Mesendoderm (in vitro differentiated cells): Measurements from ENCODE around the gene AKR1B1.
"Not testable (repeated sequence)": the region's sequence is repeated elsewhere in the genome, so short reads cannot be mapped to it uniquely, and the experiment has no call there.

Experiments used
- DNase-seq: peaks from one replicate; pipeline ENCODE4 v3.0.0; 2013
- H2AK5ac ChIP-seq: 2 replicates; pipeline ENCODE4 v1.6.1; 2013; ENCODE audit warnings: low read length, inconsistent platforms
- H2BK120ac ChIP-seq: 2 replicates; pipeline ENCODE4 v1.6.1; 2013; ENCODE audit warnings: low read depth, mild to moderate bottlenecking, low read length, moderate library complexity, mixed read lengths
- H2BK15ac ChIP-seq: replicated peaks from 2 replicates; pipeline ENCODE4 v1.6.1; 2013; ENCODE audit warnings: low read depth, mild to moderate bottlenecking, moderate library complexity
- H2BK5ac ChIP-seq: 2 replicates; pipeline ENCODE4 v1.6.1; 2013; ENCODE audit warnings: low read length, inconsistent platforms
- H3K18ac ChIP-seq: 2 replicates; pipeline ENCODE4 v1.6.1; 2013; ENCODE audit warnings: mild to moderate bottlenecking, low read length, mixed read lengths
- H3K23ac ChIP-seq: one replicate; pipeline ENCODE4 v1.6.1; 2013; ENCODE audit warnings: low read length
- H3K27ac ChIP-seq: 2 replicates; pipeline ENCODE4 v1.5.1; 2013; ENCODE audit warnings: low read depth, mild to moderate bottlenecking, inconsistent platforms, low read length, moderate library complexity
- H3K27me3 ChIP-seq: 2 replicates; pipeline ENCODE4 v1.6.1; 2013; ENCODE audit warnings: low read length, control low read depth, mild to moderate bottlenecking, inconsistent platforms; ENCODE audit not compliant: insufficient read depth, poor library complexity
- H3K36me3 ChIP-seq: 2 replicates; pipeline ENCODE4 v1.6.1; 2013; ENCODE audit warnings: low read length, inconsistent platforms; ENCODE audit not compliant: control insufficient read depth, insufficient read depth
- H3K4ac ChIP-seq: one replicate; pipeline ENCODE4 v1.6.1; 2013; ENCODE audit warnings: low read depth, mild to moderate bottlenecking, low read length, moderate library complexity
- H3K4me1 ChIP-seq: 2 replicates; pipeline ENCODE4 v1.6.1; 2013; ENCODE audit warnings: low read depth, low read length, inconsistent platforms; ENCODE audit not compliant: control insufficient read depth
- H3K4me2 ChIP-seq: 2 replicates; pipeline ENCODE4 v1.6.1; 2013; ENCODE audit warnings: low read length
- H3K4me3 ChIP-seq: 2 replicates; pipeline ENCODE4 v1.5.1; 2013; ENCODE audit warnings: mild to moderate bottlenecking, low read length
- H3K56ac ChIP-seq: one replicate; pipeline ENCODE4 v1.6.1; 2013; ENCODE audit warnings: low read length
- H3K79me1 ChIP-seq: 2 replicates; pipeline ENCODE4 v1.6.1; 2013; ENCODE audit warnings: low read length, inconsistent platforms
- H3K79me2 ChIP-seq: 2 replicates; pipeline ENCODE4 v1.6.1; 2013; ENCODE audit warnings: mild to moderate bottlenecking, low read length; ENCODE audit not compliant: control insufficient read depth, insufficient read depth
- H3K9ac ChIP-seq: 2 replicates; pipeline ENCODE4 v1.6.1; 2013; ENCODE audit warnings: low read length, inconsistent platforms
- H4K5ac ChIP-seq: one replicate; pipeline ENCODE4 v1.6.1; 2013; ENCODE audit warnings: low read length
- H4K8ac ChIP-seq: one replicate; pipeline ENCODE4 v1.6.1; 2013; ENCODE audit warnings: low read depth, mild to moderate bottlenecking, control low read depth, low read length, moderate library complexity
- WGBS: extraction: QIAGEN DNeasy Blood & Tissue Kit; methylation state at CpG from one replicate; pipeline ENCODE4 v1.1.7; 2013; ENCODE audit warnings: low lambda C conversion rate, missing lambda C conversion rate; ENCODE audit not compliant: insufficient coverage; ENCODE audit errors: extremely low coverage; 5-methylcytosine and 5-hydroxymethylcytosine counted together

Gene AKR1B1

GRCh38 chr7:134500406-134500805 is 41.5 kb upstream of the AKR1B1 start:
- no peak overlapping the region for H3K27ac ChIP-seq
- no peak overlapping the region for H2BK5ac ChIP-seq
- no peak overlapping the region for H3K4me3 ChIP-seq
- H3K4me1 ChIP-seq: no peaks in the 10 kb centered on the region
- H3K56ac ChIP-seq: no peak overlapping the region
- H4K5ac ChIP-seq: no peak overlapping the region
- H2AK5ac ChIP-seq: no peak overlapping the region
- H3K27me3 ChIP-seq: no peaks in the 10 kb centered on the region
- H2BK120ac ChIP-seq: no peak overlapping the region
- WGBS: no CpG with 5 or more reads among the region's 2 CpGs
- H3K79me2 ChIP-seq: no peaks in the 10 kb centered on the region
- DNase-seq: peak; percentile 50
- no peaks in the 10 kb centered on the region for H3K36me3 ChIP-seq
- H3K79me1 ChIP-seq: no peaks in the 10 kb centered on the region
- no peak overlapping the region for H4K8ac ChIP-seq
- no peak overlapping the region for H3K4me2 ChIP-seq
- no peak overlapping the region for H3K4ac ChIP-seq
- no peak overlapping the region for H3K18ac ChIP-seq
- H3K9ac ChIP-seq: no peak overlapping the region
- H3K23ac ChIP-seq: no peak overlapping the region
- H2BK15ac ChIP-seq: no peak overlapping the region

- Histone ChIP-seq H3K27ac (no peak overlapping the region), H3K27me3 (no peaks in the 10 kb centered on the region), H3K9ac (no peak overlapping the region), H2AK5ac (no peak overlapping the region), H3K23ac (no peak overlapping the region), H4K8ac (no peak overlapping the region), H3K4ac (no peak overlapping the region), H2BK15ac (no peak overlapping the region), H3K18ac (no peak overlapping the region), H3K4me1 (no peaks in the 10 kb centered on the region), H3K4me2 (no peak overlapping the region), H3K79me1 (no peaks in the 10 kb centered on the region), H3K36me3 (no peaks in the 10 kb centered on the region), H4K5ac (no peak overlapping the region), H2BK5ac (no peak overlapping the region), H3K4me3 (no peak overlapping the region), H3K79me2 (no peaks in the 10 kb centered on the region), H3K56ac (no peak overlapping the region), H2BK120ac (no peak overlapping the region)
- no CpG with 5 or more reads among the region's 1 CpG for WGBS
- no peak for DNase-seq
These were observed 36.6 kb upstream of the AKR1B1 start for GRCh38 chr7:134495546-134495945.

GRCh38 chr7:134493091-134493490 is 34.2 kb upstream of the AKR1B1 start:
- Histone ChIP-seq H3K27ac (no peak overlapping the region), H3K4me3 (no peak overlapping the region), H3K4me2 (no peak overlapping the region), H3K79me1 (no peaks in the 10 kb centered on the region), H3K9ac (no peak overlapping the region), H2BK15ac (no peak overlapping the region), H4K8ac (no peak overlapping the region), H3K79me2 (no peaks in the 10 kb centered on the region), H3K36me3 (no peaks in the 10 kb centered on the region), H3K4me1 (no peaks in the 10 kb centered on the region), H3K56ac (no peak overlapping the region), H3K4ac (no peak overlapping the region), H2BK120ac (no peak overlapping the region), H2BK5ac (no peak overlapping the region), H4K5ac (no peak overlapping the region), H3K27me3 (no peaks in the 10 kb centered on the region), H3K23ac (no peak overlapping the region), H3K18ac (no peak overlapping the region), H2AK5ac (no peak overlapping the region)
- no peak for DNase-seq
- no CpG with 5 or more reads among the region's 2 CpGs for WGBS

- not testable (repeated sequence) for H3K18ac ChIP-seq, H3K27me3 ChIP-seq
- WGBS: no CpG with 5 or more reads among the region's 4 CpGs
These were observed 28.8 kb upstream of the AKR1B1 start for GRCh38 chr7:134487721-134488120.

GRCh38 chr7:134485203-134485602 is 26.3 kb upstream of the AKR1B1 start:
- Histone ChIP-seq H3K23ac (no peak overlapping the region), H3K36me3 (no peaks in the 10 kb centered on the region), H3K4me3 (no peak overlapping the region), H3K18ac (no peak overlapping the region), H3K79me2 (no peaks in the 10 kb centered on the region), H3K9ac (no peak overlapping the region), H3K4ac (no peak overlapping the region), H2BK120ac (no peak overlapping the region), H3K4me1 (no peaks in the 10 kb centered on the region), H3K79me1 (no peaks in the 10 kb centered on the region), H2BK15ac (no peak overlapping the region), H3K27ac (no peak overlapping the region), H2BK5ac (no peak overlapping the region), H3K27me3 (no peaks in the 10 kb centered on the region), H3K4me2 (no peak overlapping the region), H2AK5ac (no peak overlapping the region), H4K5ac (no peak overlapping the region), H4K8ac (no peak overlapping the region), H3K56ac (no peak overlapping the region)
- no CpG with 5 or more reads among the region's 6 CpGs for whole genome bisulfite sequencing
- DNase-seq: no peak

More at GRCh38 chr7:134487721-134488120, 28.8 kb upstream of the AKR1B1 start:
- not testable (repeated sequence) for H3K4ac ChIP-seq, DNase-seq, H4K8ac ChIP-seq, H2BK15ac ChIP-seq, H4K5ac ChIP-seq, H3K4me1 ChIP-seq, H2AK5ac ChIP-seq, H3K4me3 ChIP-seq, H3K79me2 ChIP-seq, H3K4me2 ChIP-seq, H3K9ac ChIP-seq, H3K27ac ChIP-seq, H3K23ac ChIP-seq, H3K36me3 ChIP-seq, H2BK120ac ChIP-seq, H3K56ac ChIP-seq, H2BK5ac ChIP-seq, H3K79me1 ChIP-seq

- Histone ChIP-seq H3K27me3 (no peaks in the 10 kb centered on the region), H3K56ac (no peak overlapping the region), H3K4me3 (no peak overlapping the region), H3K27ac (no peak overlapping the region), H3K79me2 (no peaks in the 10 kb centered on the region), H3K9ac (no peak overlapping the region), H3K4me1 (no peaks in the 10 kb centered on the region), H2BK120ac (no peak overlapping the region), H4K8ac (no peak overlapping the region), H3K18ac (no peak overlapping the region), H3K4me2 (no peak overlapping the region), H2BK15ac (no peak overlapping the region), H3K23ac (no peak overlapping the region), H3K79me1 (no peaks in the 10 kb centered on the region), H3K36me3 (no peaks in the 10 kb centered on the region), H4K5ac (no peak overlapping the region), H3K4ac (no peak overlapping the region), H2AK5ac (no peak overlapping the region), H2BK5ac (no peak overlapping the region)
- no peak for DNase-seq
- no CpG with 5 or more reads among the region's 2 CpGs for WGBS
These were observed 24.4 kb upstream of the AKR1B1 start for GRCh38 chr7:134483296-134483695.
